Stimulated activated CD4-positive, alpha-beta T cell treated with anti-CD3 and anti-CD28 coated beads, Interleukin-4, amount 100 ng/mL, for 48 hours (primary cell): ENCODE results near the gene NAA11.
"Not testable (repeated sequence)": the region's sequence is repeated elsewhere in the genome, so short reads cannot be mapped to it uniquely, and the experiment has no call there.

Experiments used
- DNase-seq, 2 donors: peaks; one replicate each; pipeline ENCODE4 v3.0.0-alpha.2; 2020; ENCODE audit warnings: low read depth in 2 of 2

The NAA11 gene

GRCh38 chr4:79308137-79308536 is 17.7 kb downstream of the NAA11 start:
- DNase-seq, result no peak

- DNase-seq, result no peak
Observed at GRCh38 chr4:79306795-79307194, 19.1 kb downstream of the NAA11 start.

- DNase-seq, result no peak
Observed at GRCh38 chr4:79300280-79300679, 25.6 kb downstream of the NAA11 start.

GRCh38 chr4:79298484-79298883 is 27.4 kb downstream of the NAA11 start:
- DNase-seq, result no peak

- no peak for DNase-seq
Observed at GRCh38 chr4:79298027-79298426, 27.8 kb downstream of the NAA11 start.

- no peak for DNase-seq
Observed at GRCh38 chr4:79297479-79297878, 28.4 kb downstream of the NAA11 start.

- DNase-seq, result no peak
Observed at GRCh38 chr4:79296768-79297428, 29.0 kb downstream of the NAA11 start.

- DNase-seq, result no peak
Observed at GRCh38 chr4:79295086-79295485, 30.8 kb downstream of the NAA11 start.

GRCh38 chr4:79294064-79294463 is 31.8 kb downstream of the NAA11 start:
- DNase-seq, result no peak

- DNase-seq, result no peak
Observed at GRCh38 chr4:79292008-79292407, 33.9 kb downstream of the NAA11 start.

- DNase-seq, result no peak
Observed at GRCh38 chr4:79290376-79290775, 35.5 kb downstream of the NAA11 start.

- DNase-seq, result no peak
Observed at GRCh38 chr4:79288185-79288584, 37.7 kb downstream of the NAA11 start.

GRCh38 chr4:79287718-79288117 is 38.1 kb downstream of the NAA11 start:
- DNase-seq, result no peak

- DNase-seq, result no peak
Observed at GRCh38 chr4:79287076-79287475, 38.8 kb downstream of the NAA11 start.

GRCh38 chr4:79281566-79282359 is 44.1 kb downstream of the NAA11 start:
- DNase-seq, result no peak

- not testable (repeated sequence) for DNase-seq
Observed at GRCh38 chr4:79277467-79277866, 48.4 kb downstream of the NAA11 start.

GRCh38 chr4:79273915-79274314 is 51.9 kb downstream of the NAA11 start:
- DNase-seq, result no peak

- DNase-seq, result no peak
Observed at GRCh38 chr4:79272761-79273160, 53.1 kb downstream of the NAA11 start.

GRCh38 chr4:79272126-79272525 is 53.7 kb downstream of the NAA11 start:
- DNase-seq, result no peak

- DNase-seq, result no peak
Observed at GRCh38 chr4:79267671-79268070, 58.2 kb downstream of the NAA11 start.
